NCI-H446 treated with DMSO at 0.1 percent for 48 hours (cell line): ENCODE results near the gene ZNF484.
A peak's percentile ranks its signal among the peaks of the same experiment; 100 is the strongest.
"Not testable (repeated sequence)": the region's sequence is repeated elsewhere in the genome, so short reads cannot be mapped to it uniquely, and the experiment has no call there.

Experiments
- DNase-seq: peaks from one replicate; lab custom pipeline; 2025; lab: John Stamatoyannopoulos, UW

Gene ZNF484

GRCh38 chr9:92877531-92878430, at the start of gene ZNF484:
ZNF484 (minus strand) TSS chr9:92878038; CDS start chr9:92875029, 3,009 bp downstream.
- peak; percentile 88 for DNase-seq

- no peak for DNase-seq
These were observed 42.6 kb upstream of the ZNF484 start for GRCh38 chr9:92920437-92920836.

GRCh38 chr9:92917176-92917800, 39.5 kb upstream of the ZNF484 start:
- no peak for DNase-seq

GRCh38 chr9:92911511-92912475, 34.0 kb upstream of the ZNF484 start:
- no peak for DNase-seq

GRCh38 chr9:92905137-92905536, 27.3 kb upstream of the ZNF484 start:
- DNase-seq = not testable (repeated sequence)

GRCh38 chr9:92897323-92897722, 19.5 kb upstream of the ZNF484 start:
- DNase-seq = no peak

- no peak for DNase-seq
These were observed 18.1 kb upstream of the ZNF484 start for GRCh38 chr9:92895812-92896436.

GRCh38 chr9:92894711-92895362, 17.0 kb upstream of the ZNF484 start:
- DNase-seq = no peak

GRCh38 chr9:92893916-92894610, 16.2 kb upstream of the ZNF484 start:
- DNase-seq = not testable (repeated sequence)

- not testable (repeated sequence) for DNase-seq
These were observed 14.4 kb upstream of the ZNF484 start for GRCh38 chr9:92892276-92892675.

- no peak for DNase-seq
These were observed 12.9 kb upstream of the ZNF484 start for GRCh38 chr9:92890761-92891160.

- DNase-seq = peak; percentile 0
These were observed 10.1 kb upstream of the ZNF484 start for GRCh38 chr9:92887880-92888338.

GRCh38 chr9:92886846-92887610, 9.2 kb upstream of the ZNF484 start:
- DNase-seq = not testable (repeated sequence)

GRCh38 chr9:92883666-92884405, 6.0 kb upstream of the ZNF484 start:
- not testable (repeated sequence) for DNase-seq

- DNase-seq = no peak
These were observed 4.4 kb upstream of the ZNF484 start for GRCh38 chr9:92882276-92882675.

GRCh38 chr9:92875373-92875772, 2.5 kb downstream of the ZNF484 start:
- no peak for DNase-seq

GRCh38 chr9:92870289-92870688, 7.5 kb downstream of the ZNF484 start:
- no peak for DNase-seq

- DNase-seq = not testable (repeated sequence)
These were observed 11.2 kb downstream of the ZNF484 start for GRCh38 chr9:92866600-92866999.

GRCh38 chr9:92864152-92864551, 13.7 kb downstream of the ZNF484 start:
- DNase-seq = no peak
